Measurements from ENCODE around the gene C10orf90. TPM values are rescaled to one million over a fixed set of nuclear protein-coding genes. Genes with fewer than 3 reads are reported as not detected.

C10orf90 gene
- total RNA-seq, 1 donor from 2014 or later: 0.89 TPM

DNA sequence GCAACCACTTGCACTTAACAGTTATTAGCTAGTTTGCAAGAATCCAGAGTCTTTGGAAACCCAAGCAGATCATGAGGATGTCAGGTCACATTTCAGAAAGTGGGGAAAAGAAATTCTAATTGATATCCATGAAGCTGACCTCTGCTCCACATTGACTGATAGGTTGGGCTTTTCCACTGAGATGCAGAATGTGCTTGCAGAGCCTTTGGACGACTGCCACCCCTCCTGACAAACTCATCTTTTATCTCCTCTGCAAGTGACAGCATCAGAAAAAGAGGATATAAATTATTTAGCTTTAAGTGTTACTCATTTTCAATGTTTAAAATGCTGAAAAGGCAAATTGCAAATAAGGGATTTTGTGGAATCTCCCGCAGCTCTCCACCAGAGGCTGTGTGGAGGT lies 75.3 kb downstream of the C10orf90 start:
- H3K27ac Mint-ChIP-seq (ENCODE audit: unreplicated experiment): no peak overlapping the region
- H3K9me3 Mint-ChIP-seq: no peaks in the 10 kb centered on the region
- TF ChIP-seq, protein P1, sequence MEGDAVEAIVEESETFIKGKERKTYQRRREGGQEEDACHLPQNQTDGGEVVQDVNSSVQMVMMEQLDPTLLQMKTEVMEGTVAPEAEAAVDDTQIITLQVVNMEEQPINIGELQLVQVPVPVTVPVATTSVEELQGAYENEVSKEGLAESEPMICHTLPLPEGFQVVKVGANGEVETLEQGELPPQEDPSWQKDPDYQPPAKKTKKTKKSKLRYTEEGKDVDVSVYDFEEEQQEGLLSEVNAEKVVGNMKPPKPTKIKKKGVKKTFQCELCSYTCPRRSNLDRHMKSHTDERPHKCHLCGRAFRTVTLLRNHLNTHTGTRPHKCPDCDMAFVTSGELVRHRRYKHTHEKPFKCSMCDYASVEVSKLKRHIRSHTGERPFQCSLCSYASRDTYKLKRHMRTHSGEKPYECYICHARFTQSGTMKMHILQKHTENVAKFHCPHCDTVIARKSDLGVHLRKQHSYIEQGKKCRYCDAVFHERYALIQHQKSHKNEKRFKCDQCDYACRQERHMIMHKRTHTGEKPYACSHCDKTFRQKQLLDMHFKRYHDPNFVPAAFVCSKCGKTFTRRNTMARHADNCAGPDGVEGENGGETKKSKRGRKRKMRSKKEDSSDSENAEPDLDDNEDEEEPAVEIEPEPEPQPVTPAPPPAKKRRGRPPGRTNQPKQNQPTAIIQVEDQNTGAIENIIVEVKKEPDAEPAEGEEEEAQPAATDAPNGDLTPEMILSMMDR (conservative IDR thresholded peaks at IDR 0.05): no peak
- no peaks in the 10 kb centered on the region for H3K36me3 Mint-ChIP-seq (ENCODE audit: low read depth)
- no peak overlapping the region for H3K4me3 Mint-ChIP-seq
- DNase-seq (ENCODE audit: low read depth, low spot score): no peak
- H3K4me1 Mint-ChIP-seq: peaks cover 4% of the 10 kb centered on the region
- no peaks in the 10 kb centered on the region for H3K27me3 Mint-ChIP-seq (ENCODE audit: low read depth)

DNA sequence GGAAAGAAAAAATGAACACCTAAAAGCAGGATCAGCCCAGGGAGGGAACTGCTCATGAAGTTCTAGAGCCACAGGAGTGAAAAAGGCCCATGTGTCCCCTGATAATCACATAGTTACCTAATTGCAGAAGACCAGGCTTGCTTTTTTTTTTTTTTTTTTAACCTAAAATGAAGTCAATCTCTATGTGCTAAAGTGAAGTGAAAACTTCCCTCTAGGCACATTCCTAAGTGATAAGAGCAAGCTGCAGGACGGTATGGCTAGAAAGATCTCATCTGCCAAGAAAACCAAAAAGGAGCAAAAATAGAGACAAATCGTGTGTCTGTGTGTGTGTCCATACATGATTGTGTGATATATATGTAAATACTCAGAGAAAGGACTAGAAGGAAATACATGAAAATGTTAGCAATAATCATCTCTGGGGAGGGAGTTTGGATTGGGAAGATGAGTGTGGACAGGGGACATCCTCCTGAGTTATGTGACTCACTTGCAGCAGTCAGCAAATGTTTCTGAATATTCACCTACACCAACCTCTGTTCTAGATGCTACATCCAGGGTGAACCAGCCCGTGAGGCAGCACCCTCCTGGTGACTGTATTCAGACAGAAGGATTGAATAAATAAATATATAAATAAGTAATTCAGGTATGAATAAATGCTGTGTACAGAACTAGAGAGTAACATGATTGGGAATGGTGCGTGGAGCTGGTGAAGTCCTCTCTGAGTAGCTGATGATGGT lies 76.4 kb downstream of the C10orf90 start:
- H3K36me3 Mint-ChIP-seq (ENCODE audit: low read depth): no peaks in the 10 kb centered on the region
- no peak overlapping the region for H3K27ac Mint-ChIP-seq (ENCODE audit: unreplicated experiment)
- H3K4me1 Mint-ChIP-seq: no peaks in the 10 kb centered on the region
- no peaks in the 10 kb centered on the region for H3K27me3 Mint-ChIP-seq (ENCODE audit: low read depth)
- H3K4me3 Mint-ChIP-seq: no peak overlapping the region
- TF ChIP-seq, protein P1 (conservative IDR thresholded peaks at IDR 0.05): no peak
- no peaks in the 10 kb centered on the region for H3K9me3 Mint-ChIP-seq
- no peak for DNase-seq (ENCODE audit: low read depth, low spot score)

DNA sequence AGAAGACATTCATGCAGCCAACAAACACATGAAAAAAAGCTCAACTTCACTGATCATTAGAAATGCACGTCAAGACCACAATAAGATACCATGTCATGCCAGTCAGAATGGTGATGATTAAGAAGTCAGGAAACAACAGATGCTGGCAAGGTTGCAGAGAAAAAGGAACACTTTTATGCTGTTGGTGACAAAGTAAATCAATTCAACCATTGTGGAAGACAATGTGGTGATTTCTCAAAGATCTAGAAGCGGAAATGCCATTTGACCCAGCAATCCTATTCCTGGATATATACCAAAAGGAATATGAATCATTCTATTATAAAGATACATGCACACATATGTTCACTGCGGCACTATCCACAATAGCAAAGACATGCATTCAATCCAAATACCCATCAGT lies 77.6 kb downstream of the C10orf90 start:
- Mint-ChIP-seq H3K4me1 (no peaks in the 10 kb centered on the region), H3K36me3 (ENCODE audit: low read depth) (no peaks in the 10 kb centered on the region), H3K4me3 (no peak overlapping the region), H3K27me3 (ENCODE audit: low read depth) (no peaks in the 10 kb centered on the region), H3K27ac (ENCODE audit: unreplicated experiment) (no peak overlapping the region), H3K9me3 (no peaks in the 10 kb centered on the region)
- no peak for DNase-seq (ENCODE audit: low read depth, low spot score)
- TF ChIP-seq, protein P1 (conservative IDR thresholded peaks at IDR 0.05): no peak

DNA sequence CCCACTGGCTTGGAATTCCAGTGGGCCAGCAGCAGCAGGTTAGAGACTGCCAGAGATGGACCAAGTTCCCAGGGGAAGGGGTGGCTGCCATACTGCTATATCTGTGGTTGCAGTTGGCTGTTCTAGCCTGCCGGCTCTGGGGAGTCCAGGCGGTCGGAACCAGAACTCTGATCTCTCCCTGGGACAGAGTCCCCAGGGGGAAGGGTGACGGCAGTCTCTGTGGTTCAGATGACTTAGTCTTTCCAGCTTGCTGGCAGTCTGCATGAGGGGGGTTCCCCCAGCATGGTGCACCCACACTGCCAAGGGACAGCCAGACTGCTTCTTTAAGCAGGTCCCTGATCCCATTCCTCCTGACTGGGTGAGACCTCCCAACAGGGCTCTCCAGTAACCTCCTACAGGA lies 82.5 kb downstream of the C10orf90 start:
- no peaks in the 10 kb centered on the region for H3K9me3 Mint-ChIP-seq

DNA sequence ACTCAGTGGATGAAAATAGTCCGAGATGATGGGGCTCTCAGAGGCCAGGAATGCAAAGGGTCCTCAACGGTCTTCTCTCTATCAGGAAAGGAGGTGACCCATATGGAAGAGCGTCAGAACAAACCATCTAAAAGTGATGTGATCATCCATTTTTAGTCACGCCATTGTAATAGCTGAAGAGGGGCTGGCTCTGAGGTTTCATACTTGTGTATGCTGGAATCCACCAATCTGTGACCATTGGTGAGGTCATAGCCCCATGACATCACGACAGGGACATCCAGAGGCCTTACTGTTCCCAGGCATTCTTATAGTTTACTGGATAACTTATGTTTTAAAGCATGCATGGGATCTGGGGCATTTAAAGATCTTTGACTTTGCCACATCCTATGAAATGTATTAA lies 83.6 kb downstream of the C10orf90 start:
- no peak overlapping the region for H3K4me3 Mint-ChIP-seq
- no peaks in the 10 kb centered on the region for H3K27me3 Mint-ChIP-seq (ENCODE audit: low read depth)
- TF ChIP-seq, protein P1 (conservative IDR thresholded peaks at IDR 0.05): no peak
- H3K36me3 Mint-ChIP-seq (ENCODE audit: low read depth): no peaks in the 10 kb centered on the region
- no peak overlapping the region for H3K27ac Mint-ChIP-seq (ENCODE audit: unreplicated experiment)
- peaks cover 4% of the 10 kb centered on the region for H3K4me1 Mint-ChIP-seq
- H3K9me3 Mint-ChIP-seq: no peaks in the 10 kb centered on the region
- DNase-seq (ENCODE audit: low read depth, low spot score): no peak

More for the DNA sequence above, 82.5 kb downstream of the C10orf90 start:
- H3K27ac Mint-ChIP-seq (ENCODE audit: unreplicated experiment): no peak overlapping the region
- DNase-seq (ENCODE audit: low read depth, low spot score): no peak
- TF ChIP-seq, protein P1 (conservative IDR thresholded peaks at IDR 0.05): no peak
- no peak overlapping the region for H3K4me3 Mint-ChIP-seq
- peaks cover 4% of the 10 kb centered on the region for H3K4me1 Mint-ChIP-seq
- no peaks in the 10 kb centered on the region for H3K27me3 Mint-ChIP-seq (ENCODE audit: low read depth)
- H3K36me3 Mint-ChIP-seq (ENCODE audit: low read depth): no peaks in the 10 kb centered on the region

Measured in neural crest cell (in vitro differentiated cells).